H1 (cell line): ENCODE data around the gene PRKACA. TPM values are rescaled to one million over a fixed set of nuclear protein-coding genes. Genes with fewer than 3 reads are reported as not detected.

Source experiments
- CTCF ChIA-PET: fragments of 300-600 bp; sonication (Branson Sonifier 250); formaldehyde crosslinking; loops from one replicate; lab custom pipeline; 2021; ENCODE audit not compliant: partially characterized antibody; lab: Charles Lee
- POLR2A ChIA-PET: fragments of 300-600 bp; sonication (Branson Sonifier 250); formaldehyde crosslinking; loops from one replicate; lab custom pipeline; 2021; ENCODE audit warnings: inconsistent platforms; ENCODE audit not compliant: partially characterized antibody; lab: Charles Lee
- DNase-seq, 2 experiments: peaks; one replicate each; pipeline versions ENCODE4 v3.0.0 to v3.0.0-alpha.2; 2010 to 2022; ENCODE audit warnings: low spot score in 2 of 2, low read depth in 1 of 2, mixed read lengths in 1 of 2
- FAIRE-seq: peaks from 2 replicates; lab custom pipeline; 2011; peaks lifted over from hg19 to GRCh38; lab: Jason Lieb, UNC
- H2AFZ ChIP-seq: 2 replicates; pipeline ENCODE4 v1.8.1; 2012; ENCODE audit warnings: low read length, inconsistent platforms
- H2AK5ac ChIP-seq: 2 replicates; pipeline ENCODE4 v1.6.1; 2013; ENCODE audit warnings: low read depth, low read length
- H2BK120ac ChIP-seq: replicated peaks from 2 replicates; pipeline ENCODE3; 2013; ENCODE audit warnings: low read depth, low read length, inconsistent platforms
- H2BK12ac ChIP-seq: 2 replicates; pipeline ENCODE4 v1.6.1; 2013; ENCODE audit warnings: low read depth, low read length
- H2BK15ac ChIP-seq: 2 replicates; pipeline ENCODE4 v1.6.1; 2013; ENCODE audit warnings: low read length
- H2BK20ac ChIP-seq: 2 replicates; pipeline ENCODE4 v1.6.1; 2013; ENCODE audit warnings: low read length
- H2BK5ac ChIP-seq: 2 replicates; pipeline ENCODE4 v1.6.1; 2013; ENCODE audit warnings: low read depth, low read length
- H3K14ac ChIP-seq: 2 replicates; pipeline ENCODE4 v1.6.1; 2013; ENCODE audit warnings: inconsistent platforms; ENCODE audit not compliant: insufficient read length
- H3K18ac ChIP-seq: 2 replicates; pipeline ENCODE4 v1.6.1; 2013; ENCODE audit warnings: low read length; ENCODE audit errors: extremely low read depth
- H3K23ac ChIP-seq: 2 replicates; pipeline ENCODE4 v1.6.1; 2013; ENCODE audit warnings: inconsistent platforms; ENCODE audit not compliant: insufficient read length
- H3K23me2 ChIP-seq: 2 replicates; pipeline ENCODE4 v1.6.1; 2013; ENCODE audit warnings: low read depth, low read length
- H3K27ac ChIP-seq: 2 replicates; pipeline ENCODE4 v1.6.1; 2011; ENCODE audit warnings: low read depth, low read length, inconsistent platforms
- H3K27me3 ChIP-seq, 4 experiments: replicated peaks in 1 of 4; 1 replicate in 1 of 4; 2 replicates in 3 of 4; pipeline versions ENCODE4 v1.6.1 to v1.8.1; 2011 to 2013; ENCODE audit warnings: low read length in 3 of 4, mild to moderate bottlenecking in 3 of 4, inconsistent platforms in 2 of 4, mixed read lengths in 2 of 4, moderate library complexity in 1 of 4; ENCODE audit not compliant: control insufficient read depth in 3 of 4, insufficient read depth in 3 of 4; ENCODE audit errors: extremely low read depth in 1 of 4
- H3K36me3 ChIP-seq, 4 experiments: 2 replicates each; pipeline versions ENCODE4 v1.6.1 to v1.8.1; 2011 to 2013; ENCODE audit warnings: mild to moderate bottlenecking in 4 of 4, low read length in 3 of 4, moderate library complexity in 2 of 4, control low read depth in 1 of 4, inconsistent platforms in 1 of 4; ENCODE audit not compliant: insufficient read depth in 4 of 4, control insufficient read depth in 2 of 4
- H3K4ac ChIP-seq: replicated peaks from 2 replicates; pipeline ENCODE3; 2013; ENCODE audit warnings: low read length, low read depth, mixed read lengths, inconsistent platforms; ENCODE audit not compliant: insufficient read length
- H3K4me1 ChIP-seq, 4 experiments: replicated peaks in 1 of 4; 1 replicate in 1 of 4; 2 replicates in 3 of 4; pipeline versions ENCODE4 v1.6.1 to v1.8.1; 2011 to 2013; ENCODE audit warnings: low read length in 3 of 4, inconsistent platforms in 2 of 4, mixed read lengths in 1 of 4; ENCODE audit not compliant: insufficient read depth in 4 of 4, control insufficient read depth in 3 of 4
- H3K4me2 ChIP-seq, 2 experiments: 2 replicates each; pipeline versions ENCODE4 v1.6.1 to v1.8.1; 2011 to 2013; ENCODE audit warnings: low read depth in 2 of 2, low read length in 2 of 2, control low read depth in 1 of 2, inconsistent platforms in 1 of 2, mild to moderate bottlenecking in 1 of 2; ENCODE audit not compliant: insufficient read depth in 1 of 2
- H3K4me3 ChIP-seq, 4 experiments: fragments of 200-600, 300-600 bp in 1 of 4; sonication (generic), shearing (Covaris generic), sonication (Bioruptor Twin) in 1 of 4; 2 replicates each; pipeline versions ENCODE4 v1.5.1 to v1.8.1; 2011 to 2016; ENCODE audit warnings: low read length in 4 of 4, low read depth in 3 of 4, control low read depth in 2 of 4, inconsistent platforms in 2 of 4, mild to moderate bottlenecking in 2 of 4, mixed read lengths in 1 of 4, moderate library complexity in 1 of 4; ENCODE audit not compliant: insufficient read depth in 2 of 4; ENCODE audit errors: extremely low read depth in 1 of 4
- H3K56ac ChIP-seq: replicated peaks from 2 replicates; pipeline ENCODE3; 2013; ENCODE audit warnings: low read depth, mild to moderate bottlenecking, mixed read lengths, low read length, inconsistent platforms; ENCODE audit not compliant: insufficient read length
- H3K79me1 ChIP-seq: 2 replicates; pipeline ENCODE4 v1.6.1; 2013; ENCODE audit warnings: low read depth, low read length, control low read depth
- H3K79me2 ChIP-seq, 2 experiments: 2 replicates each; pipeline versions ENCODE4 v1.6.1 to v1.8.1; 2012 to 2013; ENCODE audit warnings: low read length in 2 of 2, mild to moderate bottlenecking in 2 of 2, inconsistent platforms in 1 of 2; ENCODE audit not compliant: insufficient read depth in 2 of 2, control insufficient read depth in 1 of 2
- H3K9ac ChIP-seq, 4 experiments: replicated peaks in 1 of 4; 1 replicate in 1 of 4; 2 replicates in 3 of 4; pipeline versions ENCODE4 v1.6.1 to v1.8.1; 2011 to 2013; ENCODE audit warnings: low read depth in 3 of 4, low read length in 3 of 4, control low read depth in 2 of 4, mild to moderate bottlenecking in 2 of 4, moderate library complexity in 2 of 4, inconsistent platforms in 1 of 4; ENCODE audit errors: extremely low read depth in 1 of 4
- H3K9me3 ChIP-seq, 2 experiments: 2 replicates each; pipeline versions ENCODE4 v1.6.1 to v1.8.1; 2012 to 2013; ENCODE audit warnings: mild to moderate bottlenecking in 2 of 2, moderate library complexity in 2 of 2, control low read depth in 1 of 2, inconsistent platforms in 1 of 2, low read depth in 1 of 2, low read length in 1 of 2, mixed read lengths in 1 of 2; ENCODE audit not compliant: insufficient read depth in 2 of 2
- H4K20me1 ChIP-seq, 2 experiments: replicated peaks in 1 of 2; 2 replicates each; pipeline versions ENCODE3 to v1.8.1; 2011 to 2013; ENCODE audit warnings: inconsistent platforms in 2 of 2, low read length in 2 of 2, mild to moderate bottlenecking in 1 of 2; ENCODE audit not compliant: insufficient read depth in 2 of 2, control insufficient read depth in 1 of 2
- H4K5ac ChIP-seq: 2 replicates; pipeline ENCODE4 v1.6.1; 2013; ENCODE audit warnings: low read length, low read depth, mixed read lengths, inconsistent platforms; ENCODE audit not compliant: insufficient read length
- H4K8ac ChIP-seq: 2 replicates; pipeline ENCODE4 v1.8.0; 2013; ENCODE audit warnings: mild to moderate bottlenecking, moderate library complexity, low read length, inconsistent platforms; ENCODE audit not compliant: insufficient read depth; ENCODE audit errors: extremely low read depth
- H4K91ac ChIP-seq: replicated peaks from 2 replicates; pipeline ENCODE3; 2013; ENCODE audit warnings: low read length, mixed read lengths, inconsistent platforms; ENCODE audit not compliant: insufficient read length
- BCL11A ChIP-seq, 2 experiments: IDR thresholded peaks; one replicate each; pipeline ENCODE4 v1.6.1; 2011; ENCODE audit warnings: low read depth in 2 of 2, low read length in 2 of 2, mild to moderate bottlenecking in 2 of 2
- EP300 ChIP-seq, 2 experiments: IDR thresholded peaks; 1 replicate in 1 of 2; 2 replicates in 1 of 2; pipeline ENCODE4 v1.6.1; 2011 to 2012; ENCODE audit warnings: low read depth in 2 of 2, low read length in 2 of 2, mild to moderate bottlenecking in 2 of 2, borderline replicate concordance in 1 of 2, inconsistent platforms in 1 of 2, moderate library complexity in 1 of 2
- EZH2 ChIP-seq: fragments of 200-600 bp; sonication (generic); IDR thresholded peaks from 2 replicates; pipeline ENCODE4 v1.7.1; 2012; ENCODE audit warnings: low read depth, mild to moderate bottlenecking, moderate library complexity, low read length, inconsistent platforms; ENCODE audit not compliant: severe bottlenecking
- JUND ChIP-seq: IDR thresholded peaks from 2 replicates; pipeline ENCODE4 v1.6.1; 2011; ENCODE audit warnings: mild to moderate bottlenecking, improper control_type of control experiment, low read length
- KDM1A ChIP-seq: fragments of 200-600, 300-600 bp; sonication (generic); IDR thresholded peaks from 2 replicates; pipeline ENCODE4 v1.7.1; 2016; ENCODE audit warnings: mild to moderate bottlenecking, low read length, borderline replicate concordance
- NRF1 ChIP-seq: IDR thresholded peaks from 2 replicates; pipeline ENCODE4 v1.6.1; 2011; ENCODE audit warnings: mild to moderate bottlenecking, low read depth, low read length, improper control_type of control experiment
- SIN3A ChIP-seq, 2 experiments: IDR thresholded peaks in 1 of 2; conservative IDR thresholded peaks in 1 of 2; 2 replicates each; pipeline ENCODE4 v1.6.1; 2011 to 2012; ENCODE audit warnings: low read length in 2 of 2, improper control_type of control experiment in 1 of 2, low read depth in 1 of 2, mild to moderate bottlenecking in 1 of 2
- SIRT6 ChIP-seq: IDR thresholded peaks from one replicate; pipeline ENCODE4 v1.7.1; 2012; ENCODE audit warnings: low read length, inconsistent platforms
- TBP ChIP-seq: IDR thresholded peaks from 2 replicates; pipeline ENCODE4 v1.6.1; 2011; ENCODE audit warnings: low read depth, low read length, improper control_type of control experiment
- WGBS, 2 experiments: shearing (Covaris generic) in 1 of 2; methylation state at CpG; one replicate each; pipeline versions ENCODE4 v1.1.6 to v1.1.7; 2013 to 2015; ENCODE audit warnings: low lambda C conversion rate in 2 of 2, mixed read lengths in 2 of 2, inconsistent platforms in 1 of 2, low coverage in 1 of 2, missing lambda C conversion rate in 1 of 2; ENCODE audit not compliant: insufficient replicate concordance in 2 of 2, insufficient coverage in 1 of 2, insufficient read length in 1 of 2; ENCODE audit errors: extremely low coverage in 1 of 2, missing lambda C conversion rate in 1 of 2; 5-methylcytosine and 5-hydroxymethylcytosine counted together
- polyA plus RNA-seq, 7 experiments: library from polyadenylated mRNA; depleted of rRNA in 3 of 7; stranded (reverse) in 5 of 7; unstranded in 2 of 7; fragments of >200 nt in 5 of 7; fragments of 200-250 nt in 2 of 7; gene quantifications; 1 replicate in 5 of 7; 2 replicates in 1 of 7; 4 replicates in 1 of 7; pipeline versions ENCODE4 v1.2.1 to v1.2.3, GENCODE V29; 2011 to 2013; ENCODE audit warnings: missing spikeins in 2 of 7, mixed read lengths in 2 of 7
- total RNA-seq: library from RNA; stranded (reverse); fragmentation: NEBNext Ultra II Directional; extraction: Animal tissue kit (Norgen Biotek cat#: 25700); gene quantifications from 2 replicates; pipeline ENCODE4 v1.2.1, GENCODE V29; 2021
- TF ChIP-seq, protein P1 (sequence below): IDR thresholded peaks from 2 replicates; pipeline ENCODE4 v1.6.1; 2011; ENCODE audit warnings: low read depth, mild to moderate bottlenecking, low read length; ENCODE audit not compliant: insufficient read depth
- TF ChIP-seq, protein P2 (sequence below), 3 experiments: IDR thresholded peaks; 1 replicate in 2 of 3; 2 replicates in 1 of 3; pipeline versions ENCODE4 v1.5.1 to v1.6.1; 2011; ENCODE audit warnings: low read length in 3 of 3, mild to moderate bottlenecking in 3 of 3, inconsistent platforms in 2 of 3, low read depth in 1 of 3, moderate library complexity in 1 of 3; ENCODE audit not compliant: insufficient read depth in 1 of 3; ENCODE audit errors: control extremely low read depth in 1 of 3

The PRKACA gene
- total and polyA plus RNA-seq, 2 of the 8 experiments (the other 6 are each of a cell fraction or from before 2014, with no cell fraction given): 14.2 to 48.2 TPM

DNA sequence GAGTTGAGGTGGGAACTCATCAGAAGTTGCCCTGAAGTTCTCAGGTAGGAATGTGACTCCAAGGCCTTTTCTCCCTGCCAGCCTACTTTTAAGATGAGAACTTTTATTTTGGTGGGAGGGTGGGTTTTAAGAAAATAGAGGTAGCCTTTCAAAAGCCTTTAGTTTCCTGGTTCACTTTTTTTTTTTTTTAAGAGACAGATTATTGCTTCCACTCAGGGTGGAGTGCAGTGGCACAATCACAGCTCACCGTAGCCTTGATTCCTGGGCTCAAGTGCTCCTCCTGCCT is 34.9 kb downstream of the PRKACA start:
- no peak overlapping the region for H3K4me2 ChIP-seq
- H4K8ac ChIP-seq: no peak overlapping the region
- no peak overlapping the region for H2BK20ac ChIP-seq
- peaks cover 4% of the 10 kb centered on the region; the same call in 1 of the 2 replicates for H3K23me2 ChIP-seq
- H3K14ac ChIP-seq: no peak overlapping the region
- no peaks in the 10 kb centered on the region for H3K36me3 ChIP-seq
- H2BK5ac ChIP-seq: no peak overlapping the region
- H2BK15ac ChIP-seq: no peak overlapping the region
- no peak overlapping the region for H3K27ac ChIP-seq
- no peak overlapping the region for H3K4me3 ChIP-seq
- H3K27me3 ChIP-seq: peaks cover 0 to 4% (median 0%) of the 10 kb centered on the region in 4 experiments; a peak in 3 of 7 replicates
- H3K56ac ChIP-seq: no peak overlapping the region
- no peak overlapping the region for H3K23ac ChIP-seq
- FAIRE-seq: no peak
- no peak overlapping the region for H2BK12ac ChIP-seq
- no peaks in the 10 kb centered on the region for H3K79me2 ChIP-seq
- no peak overlapping the region for H2BK120ac ChIP-seq
- peaks cover 0 to 3% (median 0%) of the 10 kb centered on the region in 4 experiments; a peak in 1 of 7 replicates for H3K4me1 ChIP-seq
- no peak overlapping the region for H3K9ac ChIP-seq
- ChIA-PET CTCF (interaction anchor here (0.6 to 11.2 kb wide), 10 partner anchors 11 to 267 kb away, joined by 3 to 75 read pairs (median 6); partner anchors contain the start of genes IL27RA, MISP3 and PALM3), POLR2A (no interaction called here)
- no peak overlapping the region for H3K4ac ChIP-seq
- no peak overlapping the region for H3K18ac ChIP-seq
- H4K20me1 ChIP-seq: peaks cover 0 to 2% of the 10 kb centered on the region in 2 experiments
- no peak overlapping the region for H2AK5ac ChIP-seq
- DNase-seq: no peak
- WGBS, 2 experiments: 67% methylated on average over 1 of the region's 1 CpG; no CpG with 5 or more reads in 1 of the 2 experiments
- no peak overlapping the region for H4K91ac ChIP-seq
- no peaks in the 10 kb centered on the region for H3K79me1 ChIP-seq
- H2AFZ ChIP-seq: no peak overlapping the region
- H4K5ac ChIP-seq: no peak overlapping the region
- H3K9me3 ChIP-seq: no peaks in the 10 kb centered on the region
- TF ChIP-seq EZH2 (no peak), KDM1A (no peak), TBP (no peak), NRF1 (no peak), BCL11A (IDR thresholded peaks at IDR 0.05; ENCODE audit: low read depth in 2 of 2, low read length in 2 of 2) (no peak), EP300 (IDR thresholded peaks at IDR 0.05; ENCODE audit: borderline replicate concordance in 1 of 2, low read depth in 2 of 2, low read length in 2 of 2) (no peak), SIN3A (conservative IDR thresholded peaks at IDR 0.05 in 1 of 2, IDR thresholded peaks at IDR 0.05 in 1 of 2; ENCODE audit: low read depth in 1 of 2, low read length in 2 of 2) (no peak), SIRT6 (no peak), JUND (no peak)
- TF ChIP-seq, protein P1, sequence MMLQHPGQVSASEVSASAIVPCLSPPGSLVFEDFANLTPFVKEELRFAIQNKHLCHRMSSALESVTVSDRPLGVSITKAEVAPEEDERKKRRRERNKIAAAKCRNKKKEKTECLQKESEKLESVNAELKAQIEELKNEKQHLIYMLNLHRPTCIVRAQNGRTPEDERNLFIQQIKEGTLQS: no peak
- TF ChIP-seq, protein P2, sequence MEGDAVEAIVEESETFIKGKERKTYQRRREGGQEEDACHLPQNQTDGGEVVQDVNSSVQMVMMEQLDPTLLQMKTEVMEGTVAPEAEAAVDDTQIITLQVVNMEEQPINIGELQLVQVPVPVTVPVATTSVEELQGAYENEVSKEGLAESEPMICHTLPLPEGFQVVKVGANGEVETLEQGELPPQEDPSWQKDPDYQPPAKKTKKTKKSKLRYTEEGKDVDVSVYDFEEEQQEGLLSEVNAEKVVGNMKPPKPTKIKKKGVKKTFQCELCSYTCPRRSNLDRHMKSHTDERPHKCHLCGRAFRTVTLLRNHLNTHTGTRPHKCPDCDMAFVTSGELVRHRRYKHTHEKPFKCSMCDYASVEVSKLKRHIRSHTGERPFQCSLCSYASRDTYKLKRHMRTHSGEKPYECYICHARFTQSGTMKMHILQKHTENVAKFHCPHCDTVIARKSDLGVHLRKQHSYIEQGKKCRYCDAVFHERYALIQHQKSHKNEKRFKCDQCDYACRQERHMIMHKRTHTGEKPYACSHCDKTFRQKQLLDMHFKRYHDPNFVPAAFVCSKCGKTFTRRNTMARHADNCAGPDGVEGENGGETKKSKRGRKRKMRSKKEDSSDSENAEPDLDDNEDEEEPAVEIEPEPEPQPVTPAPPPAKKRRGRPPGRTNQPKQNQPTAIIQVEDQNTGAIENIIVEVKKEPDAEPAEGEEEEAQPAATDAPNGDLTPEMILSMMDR (IDR thresholded peaks at IDR 0.05; ENCODE audit: control extremely low read depth in 1 of 3, insufficient read depth in 1 of 3, low read depth in 1 of 3, low read length in 3 of 3): no peak
